IPS DF 6.9 (cell line): ENCODE data around the gene ARHGEF9.
A peak's percentile ranks its signal among the peaks of the same experiment; 100 is the strongest.

Source experiments
- DNase-seq: peaks from one replicate; pipeline ENCODE4 v3.0.0-alpha.2; 2013; ENCODE audit warnings: low read depth, low spot score
- H3K27ac ChIP-seq: one replicate; pipeline ENCODE4 v1.5.1; 2013; ENCODE audit warnings: low read length, control low read depth
- H3K27me3 ChIP-seq: 2 replicates; pipeline ENCODE4 v1.6.1; 2013; ENCODE audit warnings: mild to moderate bottlenecking, low read length; ENCODE audit not compliant: control insufficient read depth, insufficient read depth
- H3K36me3 ChIP-seq: 2 replicates; pipeline ENCODE4 v1.6.1; 2013; ENCODE audit warnings: low read length; ENCODE audit not compliant: control insufficient read depth, insufficient read depth
- H3K4me1 ChIP-seq: 2 replicates; pipeline ENCODE4 v1.6.1; 2013; ENCODE audit warnings: low read length; ENCODE audit not compliant: control insufficient read depth, insufficient read depth
- H3K4me3 ChIP-seq: 2 replicates; pipeline ENCODE4 v1.5.1; 2013; ENCODE audit warnings: mild to moderate bottlenecking, low read length
- H3K9me3 ChIP-seq: 2 replicates; pipeline ENCODE4 v1.6.1; 2013; ENCODE audit warnings: low read length, inconsistent platforms; ENCODE audit not compliant: control insufficient read depth, insufficient read depth
- WGBS: extraction: QIAGEN DNeasy Blood & Tissue Kit; methylation state at CpG from one replicate; pipeline ENCODE4 v1.1.7; 2013; ENCODE audit warnings: mixed read lengths, missing lambda C conversion rate; ENCODE audit not compliant: insufficient read length, insufficient coverage; 5-methylcytosine and 5-hydroxymethylcytosine counted together

ARHGEF9 gene

DNA sequence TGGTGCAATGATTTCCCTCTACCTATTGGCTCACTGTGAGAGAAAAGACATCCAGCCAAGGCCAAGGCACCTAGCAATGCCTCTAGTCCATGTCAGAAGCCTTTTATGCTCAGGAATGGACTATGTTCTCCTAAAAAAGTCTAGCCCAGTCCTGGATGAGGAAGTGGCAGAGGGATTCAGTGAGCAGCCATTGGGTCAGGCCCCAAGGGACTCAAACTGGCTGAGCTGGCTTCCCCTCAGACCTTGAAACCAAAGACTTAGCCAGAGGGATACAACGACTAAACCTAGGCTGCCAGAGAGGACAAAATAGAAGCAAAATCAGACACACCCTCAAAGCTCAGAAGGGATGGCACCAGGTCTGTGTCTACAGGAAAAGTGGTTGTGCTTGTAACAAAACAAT, 49.1 kb downstream of the ARHGEF9 start:
- H3K27ac ChIP-seq, result no peak overlapping the region
- no peaks in the 10 kb centered on the region for H3K27me3 ChIP-seq
- WGBS, result no CpG with 5 or more reads among the region's 1 CpG
- H3K4me1 ChIP-seq, result no peaks in the 10 kb centered on the region
- H3K9me3 ChIP-seq, result no peaks in the 10 kb centered on the region
- no peak for DNase-seq
- H3K4me3 ChIP-seq, result no peak overlapping the region
- no peaks in the 10 kb centered on the region for H3K36me3 ChIP-seq

- WGBS, result no CpG with 5 or more reads among the region's 1 CpG
- H3K27me3 ChIP-seq, result no peaks in the 10 kb centered on the region
Measured at GRCh38 chrX:63720293-63720692, 64.7 kb downstream of the ARHGEF9 start.

DNA sequence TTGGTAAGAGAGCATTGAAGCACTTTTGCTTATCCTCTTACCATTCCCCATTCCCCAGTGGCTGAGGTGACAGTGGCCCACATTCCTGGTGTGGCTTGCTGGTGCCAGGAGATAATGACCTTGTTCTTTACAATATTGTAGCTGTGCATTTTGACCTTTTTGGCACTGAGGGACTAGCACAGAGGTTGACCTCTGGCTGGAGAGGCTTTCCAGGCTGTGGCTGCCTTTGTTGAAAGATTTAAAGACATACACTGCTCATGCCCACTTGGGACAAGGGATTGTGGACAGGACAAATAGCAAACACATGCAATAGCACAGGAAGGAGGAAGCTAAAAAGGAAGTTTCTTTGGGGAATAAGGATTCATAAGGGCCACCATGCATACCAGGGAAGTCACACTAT, 65.4 kb downstream of the ARHGEF9 start:
- no peak for DNase-seq
- no peak overlapping the region for H3K27ac ChIP-seq
- no peak overlapping the region for H3K4me3 ChIP-seq
- no peaks in the 10 kb centered on the region for H3K36me3 ChIP-seq
- H3K4me1 ChIP-seq, result no peaks in the 10 kb centered on the region; the same call in 1 of the 2 replicates
- H3K9me3 ChIP-seq, result no peaks in the 10 kb centered on the region
- H3K27me3 ChIP-seq, result no peaks in the 10 kb centered on the region

More at GRCh38 chrX:63720293-63720692, 64.7 kb downstream of the ARHGEF9 start:
- no peak overlapping the region for H3K4me3 ChIP-seq
- peaks cover under 1% of the 10 kb centered on the region; the same call in 1 of the 2 replicates for H3K4me1 ChIP-seq
- H3K27ac ChIP-seq, result no peak overlapping the region
- no peak for DNase-seq
- no peaks in the 10 kb centered on the region for H3K9me3 ChIP-seq
- H3K36me3 ChIP-seq, result no peaks in the 10 kb centered on the region

GRCh38 chrX:63718010-63718694, 66.9 kb downstream of the ARHGEF9 start:
- Histone ChIP-seq H3K27me3 (no peaks in the 10 kb centered on the region), H3K4me1 (no peaks in the 10 kb centered on the region), H3K36me3 (no peaks in the 10 kb centered on the region), H3K27ac (no peak overlapping the region), H3K4me3 (no peak overlapping the region), H3K9me3 (no peaks in the 10 kb centered on the region)
- no CpG with 5 or more reads among the region's 2 CpGs for WGBS
- no peak for DNase-seq

DNA sequence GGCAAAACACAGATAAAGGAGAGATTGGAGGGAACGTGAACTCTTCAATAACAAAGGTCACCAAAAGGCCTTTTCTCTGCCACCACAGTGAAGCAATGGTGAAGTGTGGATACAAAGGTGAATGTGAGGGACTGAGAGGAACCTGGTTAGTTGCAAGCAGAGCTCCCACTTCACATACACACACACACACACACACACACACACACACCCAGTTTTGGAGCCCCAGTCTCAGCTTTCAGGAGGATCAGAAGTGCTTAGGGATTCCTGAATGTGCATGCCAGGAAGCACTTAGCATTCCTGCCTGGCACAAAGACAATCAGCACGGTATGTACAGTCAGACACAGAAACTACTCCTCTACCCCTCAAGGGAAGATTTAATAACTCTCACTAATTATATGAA, 71.5 kb downstream of the ARHGEF9 start:
- Histone ChIP-seq H3K27me3 (no peaks in the 10 kb centered on the region), H3K36me3 (no peaks in the 10 kb centered on the region), H3K4me1 (no peaks in the 10 kb centered on the region), H3K9me3 (no peaks in the 10 kb centered on the region), H3K4me3 (no peak overlapping the region), H3K27ac (no peak overlapping the region)
- no peak for DNase-seq
- WGBS, result no CpG with 5 or more reads among the region's 2 CpGs

DNA sequence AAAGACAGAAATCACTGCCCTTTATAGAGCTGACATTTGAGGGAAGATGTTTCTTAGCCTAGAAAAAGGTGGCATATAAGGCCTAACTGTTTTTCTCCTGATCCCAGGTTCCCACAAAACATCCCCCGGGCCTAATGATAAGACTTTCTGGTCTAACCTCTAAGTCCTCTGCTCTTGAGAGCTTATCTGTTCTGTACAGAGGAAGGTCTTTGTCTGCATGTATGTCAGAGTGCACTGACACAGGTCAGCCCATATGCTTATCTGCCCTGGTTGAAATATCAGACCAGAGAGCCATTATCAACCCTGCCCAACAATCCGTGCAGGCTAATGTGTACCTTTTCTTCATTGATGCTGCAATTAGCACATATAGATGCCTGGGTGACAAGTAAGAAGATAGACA, 76.2 kb downstream of the ARHGEF9 start:
- no peaks in the 10 kb centered on the region for H3K36me3 ChIP-seq
- no peak overlapping the region for H3K27ac ChIP-seq
- WGBS, result no CpG with 5 or more reads among the region's 2 CpGs
- H3K4me1 ChIP-seq, result no peaks in the 10 kb centered on the region
- H3K9me3 ChIP-seq, result no peaks in the 10 kb centered on the region
- no peak overlapping the region for H3K4me3 ChIP-seq
- no peak for DNase-seq
- H3K27me3 ChIP-seq, result no peaks in the 10 kb centered on the region

GRCh38 chrX:63702556-63702955, 82.5 kb downstream of the ARHGEF9 start:
- DNase-seq, result no peak

GRCh38 chrX:63686878-63687714, 97.9 kb downstream of the ARHGEF9 start:
- no CpG with 5 or more reads among the region's 1 CpG for WGBS

More at GRCh38 chrX:63702556-63702955, 82.5 kb downstream of the ARHGEF9 start:
- H3K9me3 ChIP-seq, result no peaks in the 10 kb centered on the region
- no peaks in the 10 kb centered on the region for H3K36me3 ChIP-seq
- H3K4me3 ChIP-seq, result no peak overlapping the region
- no peak overlapping the region for H3K27ac ChIP-seq
- H3K4me1 ChIP-seq, result no peaks in the 10 kb centered on the region
- no peaks in the 10 kb centered on the region for H3K27me3 ChIP-seq
- no CpG with 5 or more reads among the region's 1 CpG for WGBS

DNA sequence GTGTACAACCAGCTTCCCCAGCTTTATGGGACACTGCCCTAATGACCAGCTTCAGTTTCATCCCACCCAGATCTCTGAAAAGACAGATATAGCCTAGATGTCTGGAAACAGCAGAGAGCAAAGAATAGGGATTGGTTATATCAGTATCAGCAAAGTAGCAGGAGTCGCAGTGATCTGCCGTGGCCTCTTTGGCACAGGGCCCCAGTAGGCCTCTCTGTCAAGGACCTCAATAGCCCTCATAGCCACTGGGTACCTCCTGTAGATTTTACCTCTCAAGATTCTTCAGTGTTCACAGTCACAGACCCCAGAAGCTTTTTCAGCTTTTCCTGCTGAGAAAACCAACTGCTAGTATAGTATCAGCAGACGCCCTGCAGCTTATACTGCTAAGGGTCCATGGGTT, 104.6 kb downstream of the ARHGEF9 start:
- Histone ChIP-seq H3K9me3 (no peaks in the 10 kb centered on the region), H3K4me1 (no peaks in the 10 kb centered on the region), H3K36me3 (no peaks in the 10 kb centered on the region), H3K27ac (no peak overlapping the region), H3K4me3 (no peak overlapping the region), H3K27me3 (no peaks in the 10 kb centered on the region)
- no peak for DNase-seq
- no CpG with 5 or more reads among the region's 3 CpGs for WGBS

More at GRCh38 chrX:63686878-63687714, 97.9 kb downstream of the ARHGEF9 start:
- Histone ChIP-seq H3K4me1 (no peaks in the 10 kb centered on the region), H3K9me3 (no peaks in the 10 kb centered on the region), H3K27ac (no peak overlapping the region), H3K4me3 (no peak overlapping the region), H3K27me3 (no peaks in the 10 kb centered on the region), H3K36me3 (no peaks in the 10 kb centered on the region)
- DNase-seq, result peak; percentile 16

DNA sequence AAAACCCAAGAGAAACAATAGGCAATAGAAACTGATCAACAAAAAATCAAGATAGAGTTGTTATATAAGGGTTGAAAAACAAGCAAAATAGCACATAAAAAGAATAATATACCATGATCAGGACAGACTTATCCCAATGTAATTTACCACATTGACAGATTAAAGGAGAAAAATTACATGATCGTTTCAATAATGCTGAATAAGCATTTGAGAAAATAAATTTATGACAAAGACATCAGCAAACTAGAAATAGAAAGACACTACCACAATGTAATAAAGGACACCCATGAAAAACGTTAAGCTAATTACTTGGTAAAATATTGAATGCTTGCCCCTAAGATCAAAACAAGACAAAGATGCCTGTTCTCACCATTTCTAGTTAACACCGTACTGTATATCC, 105.6 kb downstream of the ARHGEF9 start:
- H3K27ac ChIP-seq, result no peak overlapping the region
- H3K27me3 ChIP-seq, result no peaks in the 10 kb centered on the region
- DNase-seq, result no peak
- no peak overlapping the region for H3K4me3 ChIP-seq
- H3K36me3 ChIP-seq, result no peaks in the 10 kb centered on the region
- no peaks in the 10 kb centered on the region for H3K4me1 ChIP-seq
- WGBS, result no CpG with 5 or more reads among the region's 3 CpGs
- H3K9me3 ChIP-seq, result no peaks in the 10 kb centered on the region
